WTC11 (cell line): ENCODE data around the gene ARHGAP22.

Experiments used
- ZBTB21 ChIP-seq: sonication (generic); formaldehyde crosslinking; IDR thresholded peaks from 2 replicates; pipeline ENCODE4 v1.8.1; 2023; ENCODE audit warnings: mild to moderate bottlenecking, missing genetic modification reagents, borderline replicate concordance
- TF ChIP-seq, protein P1 (sequence below): sonication (generic); formaldehyde crosslinking; IDR thresholded peaks from 2 replicates; pipeline ENCODE4 v1.8.0; 2022; ENCODE audit warnings: mild to moderate bottlenecking, missing genetic modification reagents
- TF ChIP-seq, protein P2 (sequence below): fragments of 200-600 bp; IDR thresholded peaks from 2 replicates; pipeline ENCODE4 v1.8.0; 2022; ENCODE audit warnings: antibody characterized with exemption
- TF ChIP-seq, protein P3 (sequence below): sonication (generic); formaldehyde crosslinking; IDR thresholded peaks from 2 replicates; pipeline ENCODE4 v1.8.0; 2023; ENCODE audit warnings: missing genetic modification reagents

DNA sequence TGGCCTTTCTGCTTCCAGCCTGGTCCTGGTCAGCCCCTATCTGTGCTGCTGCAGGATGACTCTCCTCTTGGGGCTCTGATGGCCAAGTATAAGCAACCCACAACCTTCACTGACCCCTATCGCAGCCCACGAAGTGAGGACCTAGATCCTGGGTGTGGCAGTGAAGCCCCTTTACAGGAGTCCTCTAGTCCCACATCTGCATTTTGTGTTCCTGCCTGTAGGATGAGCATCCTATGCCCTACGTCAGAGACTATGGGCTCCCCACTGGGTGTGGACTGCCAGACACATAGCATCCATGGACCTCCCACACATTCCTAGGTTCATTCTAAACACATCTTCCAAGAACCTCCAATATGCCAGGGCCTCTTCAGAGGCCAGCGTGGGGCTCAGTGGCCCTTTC, 29.0 kb downstream of the ARHGAP22 start:
- TF ChIP-seq, protein P1, sequence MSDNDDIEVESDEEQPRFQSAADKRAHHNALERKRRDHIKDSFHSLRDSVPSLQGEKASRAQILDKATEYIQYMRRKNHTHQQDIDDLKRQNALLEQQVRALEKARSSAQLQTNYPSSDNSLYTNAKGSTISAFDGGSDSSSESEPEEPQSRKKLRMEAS = no peak
- TF ChIP-seq, protein P2, sequence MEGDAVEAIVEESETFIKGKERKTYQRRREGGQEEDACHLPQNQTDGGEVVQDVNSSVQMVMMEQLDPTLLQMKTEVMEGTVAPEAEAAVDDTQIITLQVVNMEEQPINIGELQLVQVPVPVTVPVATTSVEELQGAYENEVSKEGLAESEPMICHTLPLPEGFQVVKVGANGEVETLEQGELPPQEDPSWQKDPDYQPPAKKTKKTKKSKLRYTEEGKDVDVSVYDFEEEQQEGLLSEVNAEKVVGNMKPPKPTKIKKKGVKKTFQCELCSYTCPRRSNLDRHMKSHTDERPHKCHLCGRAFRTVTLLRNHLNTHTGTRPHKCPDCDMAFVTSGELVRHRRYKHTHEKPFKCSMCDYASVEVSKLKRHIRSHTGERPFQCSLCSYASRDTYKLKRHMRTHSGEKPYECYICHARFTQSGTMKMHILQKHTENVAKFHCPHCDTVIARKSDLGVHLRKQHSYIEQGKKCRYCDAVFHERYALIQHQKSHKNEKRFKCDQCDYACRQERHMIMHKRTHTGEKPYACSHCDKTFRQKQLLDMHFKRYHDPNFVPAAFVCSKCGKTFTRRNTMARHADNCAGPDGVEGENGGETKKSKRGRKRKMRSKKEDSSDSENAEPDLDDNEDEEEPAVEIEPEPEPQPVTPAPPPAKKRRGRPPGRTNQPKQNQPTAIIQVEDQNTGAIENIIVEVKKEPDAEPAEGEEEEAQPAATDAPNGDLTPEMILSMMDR = no peak
- TF ChIP-seq, protein P3, sequence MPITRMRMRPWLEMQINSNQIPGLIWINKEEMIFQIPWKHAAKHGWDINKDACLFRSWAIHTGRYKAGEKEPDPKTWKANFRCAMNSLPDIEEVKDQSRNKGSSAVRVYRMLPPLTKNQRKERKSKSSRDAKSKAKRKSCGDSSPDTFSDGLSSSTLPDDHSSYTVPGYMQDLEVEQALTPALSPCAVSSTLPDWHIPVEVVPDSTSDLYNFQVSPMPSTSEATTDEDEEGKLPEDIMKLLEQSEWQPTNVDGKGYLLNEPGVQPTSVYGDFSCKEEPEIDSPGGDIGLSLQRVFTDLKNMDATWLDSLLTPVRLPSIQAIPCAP = no peak
- TF ChIP-seq ZBTB21 (CRISPR knock-in tag) = no peak
